Measurements from ENCODE around the gene EN2.

Gene EN2

GRCh38 chr7:155493744-155494538 lies 36.0 kb downstream of the EN2 start:
- H3K27me3 ChIP-seq (ENCODE audit: insufficient read depth, low read length, poor library complexity) = peaks cover 5% of the 10 kb centered on the region
- no peaks in the 10 kb centered on the region for H3K4me1 ChIP-seq (ENCODE audit: insufficient read depth, low read length)
- no peak overlapping the region for H2AFZ ChIP-seq (ENCODE audit: low read depth, low read length)
- H3K4me3 ChIP-seq (ENCODE audit: low read depth in 1 of 2, low read length in 2 of 2) = no peak overlapping the region
- no peak overlapping the region for H3K9ac ChIP-seq (ENCODE audit: low read depth, low read length)
- H3K27ac ChIP-seq (ENCODE audit: low read length) = no peak overlapping the region
- H3K9me3 ChIP-seq (ENCODE audit: insufficient read depth, low read length, severe bottlenecking) = no peaks in the 10 kb centered on the region
- H3K4me2 ChIP-seq (ENCODE audit: insufficient read depth, low read length) = no peak overlapping the region
- H3K36me3 ChIP-seq (ENCODE audit: insufficient read depth, low read length) = no peaks in the 10 kb centered on the region
- DNase-seq = no peak
- no peaks in the 10 kb centered on the region for H3K79me2 ChIP-seq (ENCODE audit: insufficient read depth, low read length)
- no peak for ATAC-seq (ENCODE audit: insufficient read depth, low read depth)
- TF ChIP-seq CTCF (IDR thresholded peaks at IDR 0.05; ENCODE audit: borderline replicate concordance, extremely low read depth, low read length, poor library complexity, severe bottlenecking) (no peak), EZH2 (IDR thresholded peaks at IDR 0.05; ENCODE audit: borderline replicate concordance, low read depth, low read length, severe bottlenecking) (no peak)
- 0 out of 2 replicates have a peak, but pooled peaks cover 2% of the 10 kb centered on the region for H4K20me1 ChIP-seq (ENCODE audit: insufficient read depth, low read length)

GRCh38 chr7:155494551-155494950 lies 36.6 kb downstream of the EN2 start:
- Histone ChIP-seq H3K27ac (ENCODE audit: low read length) (no peak overlapping the region), H3K79me2 (ENCODE audit: insufficient read depth, low read length) (no peaks in the 10 kb centered on the region), H3K4me2 (ENCODE audit: insufficient read depth, low read length) (no peak overlapping the region), H3K27me3 (ENCODE audit: insufficient read depth, low read length, poor library complexity) (peaks cover 8% of the 10 kb centered on the region), H3K9ac (ENCODE audit: low read depth, low read length) (no peak overlapping the region), H3K4me1 (ENCODE audit: insufficient read depth, low read length) (no peaks in the 10 kb centered on the region), H4K20me1 (ENCODE audit: insufficient read depth, low read length) (0 out of 2 replicates have a peak, but pooled peaks cover 2% of the 10 kb centered on the region), H2AFZ (ENCODE audit: low read depth, low read length) (no peak overlapping the region), H3K36me3 (ENCODE audit: insufficient read depth, low read length) (no peaks in the 10 kb centered on the region), H3K9me3 (ENCODE audit: insufficient read depth, low read length, severe bottlenecking) (no peaks in the 10 kb centered on the region), H3K4me3 (ENCODE audit: low read depth in 1 of 2, low read length in 2 of 2) (no peak overlapping the region)
- no peak for TF ChIP-seq EZH2 (IDR thresholded peaks at IDR 0.05; ENCODE audit: borderline replicate concordance, low read depth, low read length, severe bottlenecking)
- TF ChIP-seq CTCF (IDR thresholded peaks at IDR 0.05; ENCODE audit: borderline replicate concordance, extremely low read depth, low read length, poor library complexity, severe bottlenecking) = no peak
- ATAC-seq (ENCODE audit: insufficient read depth, low read depth) (no peak), DNase-seq (no peak)

- Histone ChIP-seq H3K4me1 (ENCODE audit: insufficient read depth, low read length) (no peaks in the 10 kb centered on the region), H3K4me2 (ENCODE audit: insufficient read depth, low read length) (no peak overlapping the region), H3K9ac (ENCODE audit: low read depth, low read length) (no peak overlapping the region), H3K79me2 (ENCODE audit: insufficient read depth, low read length) (no peaks in the 10 kb centered on the region), H2AFZ (ENCODE audit: low read depth, low read length) (no peak overlapping the region), H3K27me3 (ENCODE audit: insufficient read depth, low read length, poor library complexity) (peaks cover 12% of the 10 kb centered on the region), H3K9me3 (ENCODE audit: insufficient read depth, low read length, severe bottlenecking) (no peaks in the 10 kb centered on the region), H3K36me3 (ENCODE audit: insufficient read depth, low read length) (no peaks in the 10 kb centered on the region), H3K4me3 (ENCODE audit: low read depth in 1 of 2, low read length in 2 of 2) (no peak overlapping the region), H3K27ac (ENCODE audit: low read length) (no peak overlapping the region), H4K20me1 (ENCODE audit: insufficient read depth, low read length) (0 out of 2 replicates have a peak, but pooled peaks cover 2% of the 10 kb centered on the region)
- DNase-seq = no peak
- no peak for ATAC-seq (ENCODE audit: insufficient read depth, low read depth)
- no peak for TF ChIP-seq EZH2 (IDR thresholded peaks at IDR 0.05; ENCODE audit: borderline replicate concordance, low read depth, low read length, severe bottlenecking)
- no peak for TF ChIP-seq CTCF (IDR thresholded peaks at IDR 0.05; ENCODE audit: borderline replicate concordance, extremely low read depth, low read length, poor library complexity, severe bottlenecking)
Observed at GRCh38 chr7:155495440-155496248, 37.7 kb downstream of the EN2 start.

All from DND-41 (cell line).